ENCODE data around the gene WDTC1. TPM values are rescaled to one million over a fixed set of nuclear protein-coding genes. Genes with fewer than 3 reads are reported as not detected.

The WDTC1 gene
- total RNA-seq, 4 donors from 2014 or later, result 36.8 to 85.5 (median 60.6) TPM

- peaks cover 4 to 22% of the 10 kb centered on the region in 2 donors for H3K4me1 ChIP-seq
- peaks cover 0 to 40% of the 10 kb centered on the region in 2 donors for H3K36me3 ChIP-seq
- DNase-seq (no peak), ATAC-seq (no peak)
- peaks cover 21 to 30% (median 28%) of the 10 kb centered on the region in 3 donors for H3K27me3 ChIP-seq
- no peak overlapping the region for H3K4me3 ChIP-seq
- H3K27ac ChIP-seq, result no peak overlapping the region
- no peaks in the 10 kb centered on the region for H3K9me3 ChIP-seq
- in situ Hi-C loops (cut with MboI; ENCODE audit: low sequenced_read_pairs in 4 of 4) (no loop called here), intact Hi-C loops (cut with DNase I; ENCODE audit: low total_unique reads) (no loop called here)
- TF ChIP-seq POLR2A (IDR thresholded peaks at IDR 0.05), result no peak
- no peak for TF ChIP-seq CTCF (IDR thresholded peaks at IDR 0.05 in 4 of 5, conservative IDR thresholded peaks at IDR 0.05 in 1 of 5)
Measured at GRCh38 chr1:27353629-27354028, 119.2 kb downstream of the WDTC1 start.

GRCh38 chr1:27355683-27356082 lies 121.3 kb downstream of the WDTC1 start:
- H3K27ac ChIP-seq, result no peak overlapping the region
- H3K27me3 ChIP-seq, result peaks cover 3 to 11% (median 10%) of the 10 kb centered on the region in 3 donors
- H3K4me3 ChIP-seq, result no peak overlapping the region
- DNase-seq (no peak), ATAC-seq (no peak)
- no peaks in the 10 kb centered on the region for H3K9me3 ChIP-seq
- intact Hi-C loops (cut with DNase I; ENCODE audit: low total_unique reads) (no loop called here), in situ Hi-C loops (cut with MboI; ENCODE audit: low sequenced_read_pairs in 4 of 4) (loop anchor here in 2 of 4 donors (5.0 kb wide), 1 partner anchor 37 kb away; the partner anchor contains the start of gene GPR3 (in 2 of the 2))
- H3K36me3 ChIP-seq, result peaks cover 0 to 40% of the 10 kb centered on the region in 2 donors
- peaks cover 4 to 8% of the 10 kb centered on the region in 2 donors for H3K4me1 ChIP-seq
- no peak for TF ChIP-seq POLR2A (IDR thresholded peaks at IDR 0.05)
- no peak for TF ChIP-seq CTCF (IDR thresholded peaks at IDR 0.05 in 4 of 5, conservative IDR thresholded peaks at IDR 0.05 in 1 of 5)

- intact Hi-C loops (cut with DNase I; ENCODE audit: low total_unique reads), result no loop called here
- in situ Hi-C loops (cut with MboI; ENCODE audit: low sequenced_read_pairs in 4 of 4), result loop anchor here in 2 of 4 donors (5.0 kb wide), 1 partner anchor 36 kb away; the partner anchor contains the start of gene GPR3 (in 2 of the 2)
Measured at GRCh38 chr1:27356277-27356618, 121.8 kb downstream of the WDTC1 start.

GRCh38 chr1:27356619-27357280 lies 122.3 kb downstream of the WDTC1 start:
- DNase-seq, result no peak
- Histone ChIP-seq H3K9me3 (no peaks in the 10 kb centered on the region), H3K27me3 (no peaks in the 10 kb centered on the region), H3K36me3 (peaks cover 0 to 51% of the 10 kb centered on the region in 2 donors), H3K4me3 (no peak overlapping the region), H3K27ac (no peak overlapping the region), H3K4me1 (no peaks in the 10 kb centered on the region)
- TF ChIP-seq POLR2A (IDR thresholded peaks at IDR 0.05) (no peak), CTCF (IDR thresholded peaks at IDR 0.05 in 4 of 5, conservative IDR thresholded peaks at IDR 0.05 in 1 of 5) (no peak)
- intact Hi-C loops (cut with DNase I; ENCODE audit: low total_unique reads) (loop anchor here (1.0 kb wide), 2 partner anchors 32 to 39 kb away; no protein-coding TSS in a partner anchor), in situ Hi-C loops (cut with MboI; ENCODE audit: low sequenced_read_pairs in 4 of 4) (loop anchor here in 2 of 4 donors (5.0 kb wide), 1 partner anchor 36 kb away; the partner anchor contains the start of gene GPR3 (in 2 of the 2))
- no peak for ATAC-seq

More at GRCh38 chr1:27356277-27356618, 121.8 kb downstream of the WDTC1 start:
- H3K4me3 ChIP-seq, result no peak overlapping the region
- ATAC-seq (no peak), DNase-seq (no peak)
- H3K4me1 ChIP-seq, result peaks cover 3 to 4% of the 10 kb centered on the region in 2 donors
- TF ChIP-seq CTCF (IDR thresholded peaks at IDR 0.05 in 4 of 5, conservative IDR thresholded peaks at IDR 0.05 in 1 of 5) (no peak), POLR2A (IDR thresholded peaks at IDR 0.05) (no peak)
- no peaks in the 10 kb centered on the region for H3K9me3 ChIP-seq
- peaks cover 0 to 5% (median 5%) of the 10 kb centered on the region in 3 donors for H3K27me3 ChIP-seq
- peaks cover 0 to 46% of the 10 kb centered on the region in 2 donors for H3K36me3 ChIP-seq
- H3K27ac ChIP-seq, result no peak overlapping the region
